HG02943 (cell line): ENCODE measurements around the gene ENPP7.

Experiments
- ATAC-seq: cut with Tn5 transposase; IDR thresholded peaks from one replicate; pipeline ENCODE4 v1.9.1; 2021; ENCODE audit warnings: mild to moderate bottlenecking, low read depth, moderate library complexity; ENCODE audit not compliant: unreplicated experiment

ENPP7 gene, protein sequence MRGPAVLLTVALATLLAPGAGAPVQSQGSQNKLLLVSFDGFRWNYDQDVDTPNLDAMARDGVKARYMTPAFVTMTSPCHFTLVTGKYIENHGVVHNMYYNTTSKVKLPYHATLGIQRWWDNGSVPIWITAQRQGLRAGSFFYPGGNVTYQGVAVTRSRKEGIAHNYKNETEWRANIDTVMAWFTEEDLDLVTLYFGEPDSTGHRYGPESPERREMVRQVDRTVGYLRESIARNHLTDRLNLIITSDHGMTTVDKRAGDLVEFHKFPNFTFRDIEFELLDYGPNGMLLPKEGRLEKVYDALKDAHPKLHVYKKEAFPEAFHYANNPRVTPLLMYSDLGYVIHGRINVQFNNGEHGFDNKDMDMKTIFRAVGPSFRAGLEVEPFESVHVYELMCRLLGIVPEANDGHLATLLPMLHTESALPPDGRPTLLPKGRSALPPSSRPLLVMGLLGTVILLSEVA

DNA sequence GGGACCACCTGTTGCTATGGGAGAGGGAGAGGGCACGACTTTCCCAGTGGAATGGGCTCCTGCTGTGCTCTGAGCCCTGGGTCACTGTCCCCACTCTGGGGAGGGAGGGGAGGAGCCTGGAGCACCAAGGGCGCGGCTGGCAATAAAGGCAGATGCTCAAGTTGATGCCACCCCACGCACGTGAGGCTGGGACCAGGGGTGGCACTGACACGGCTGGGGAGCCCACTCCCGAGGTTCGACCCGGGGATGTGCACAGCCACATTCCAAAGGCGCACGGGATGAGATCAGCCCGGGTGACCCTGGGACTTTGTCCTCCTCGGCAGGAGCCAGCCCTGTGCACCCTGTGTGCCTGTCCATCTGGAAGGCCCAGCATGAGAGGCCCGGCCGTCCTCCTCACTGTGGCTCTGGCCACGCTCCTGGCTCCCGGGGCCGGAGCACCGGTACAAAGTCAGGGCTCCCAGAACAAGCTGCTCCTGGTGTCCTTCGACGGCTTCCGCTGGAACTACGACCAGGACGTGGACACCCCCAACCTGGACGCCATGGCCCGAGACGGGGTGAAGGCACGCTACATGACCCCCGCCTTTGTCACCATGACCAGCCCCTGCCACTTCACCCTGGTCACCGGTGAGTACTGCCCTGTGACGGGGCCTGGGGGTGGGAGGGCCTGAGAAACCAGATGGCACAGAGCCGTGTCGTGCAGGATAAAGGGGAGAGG, at the start of gene ENPP7:
ENPP7 (plus strand) TSS at position 175 of the 715 bp plus-strand sequence; CDS start at position 372, 197 bp downstream.
- no peak for ATAC-seq

DNA sequence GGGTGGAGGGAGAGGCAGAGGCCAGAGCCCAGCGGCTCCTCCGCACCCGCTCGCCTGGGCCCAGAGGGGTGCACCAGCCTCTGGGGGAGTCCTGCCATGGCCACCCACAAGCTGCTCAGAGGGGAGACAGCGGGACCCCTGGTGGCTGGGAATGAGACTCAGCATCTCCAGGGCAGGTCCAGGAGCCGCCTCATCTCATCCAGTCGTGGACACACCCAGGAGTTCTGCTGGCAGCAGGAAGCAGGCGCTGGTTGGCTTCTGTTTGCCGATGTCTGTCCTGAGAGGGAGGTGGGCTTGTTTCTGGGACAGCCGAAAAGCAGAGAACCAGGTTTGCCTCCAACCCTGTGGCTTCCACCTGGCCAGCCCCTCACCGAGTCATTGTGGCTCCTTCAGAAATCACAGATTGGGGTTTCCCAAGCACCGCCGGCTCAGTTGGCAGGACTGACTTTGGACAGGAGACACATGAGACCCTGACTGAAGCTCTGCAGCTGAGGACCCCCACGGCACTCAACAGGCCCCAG, 49.6 kb upstream of the ENPP7 start:
- no peak for ATAC-seq

DNA sequence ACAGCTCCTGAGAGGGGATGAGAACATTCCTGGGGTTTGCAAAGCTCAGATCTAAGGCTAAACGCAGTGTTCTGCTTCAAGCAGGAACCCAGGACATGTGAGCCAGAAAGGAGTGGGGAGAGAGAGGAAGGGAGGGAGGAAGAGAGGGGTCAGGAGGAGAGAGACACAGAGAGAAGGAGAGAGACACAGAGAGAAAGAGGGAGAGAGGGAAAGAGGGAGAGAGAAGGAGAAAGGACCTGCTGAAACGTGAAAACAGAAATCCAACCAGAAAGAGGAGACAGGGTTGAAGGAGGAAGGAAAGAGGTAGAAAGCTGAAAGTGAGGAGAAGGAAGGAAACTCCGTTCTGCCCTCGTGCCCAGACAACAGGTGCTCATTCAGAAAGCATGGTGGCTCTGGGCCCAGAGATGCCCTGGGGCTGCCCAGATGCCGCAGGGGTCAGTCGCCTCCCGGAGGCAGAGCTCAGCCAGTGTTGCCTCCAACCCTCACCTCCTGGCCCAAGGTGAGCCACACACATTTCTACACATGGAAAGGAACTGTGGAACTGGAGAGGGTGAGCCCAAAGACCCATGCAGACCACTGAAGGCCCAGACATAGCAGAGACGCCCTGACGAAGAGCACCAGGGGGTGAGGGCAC, 49.0 kb upstream of the ENPP7 start:
- ATAC-seq: no peak

DNA sequence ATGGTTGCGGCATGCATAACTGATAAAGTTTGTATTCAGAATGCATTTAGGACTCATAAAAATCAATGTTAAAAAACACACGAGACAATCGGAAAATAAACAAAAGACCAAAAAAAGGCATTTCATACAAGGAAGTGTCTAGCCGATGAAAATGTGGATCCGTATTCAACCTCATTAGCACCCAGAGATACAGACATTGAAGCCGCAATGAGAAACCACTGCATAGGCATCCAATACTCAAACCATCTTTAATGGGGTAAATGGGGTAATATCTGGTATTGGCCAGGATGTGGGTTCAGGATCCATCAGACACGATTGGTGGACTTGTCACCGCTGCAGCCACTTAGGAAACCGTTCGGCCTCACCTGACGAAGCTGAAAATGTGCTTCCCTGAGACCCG, 47.4 kb upstream of the ENPP7 start:
- no peak for ATAC-seq

DNA sequence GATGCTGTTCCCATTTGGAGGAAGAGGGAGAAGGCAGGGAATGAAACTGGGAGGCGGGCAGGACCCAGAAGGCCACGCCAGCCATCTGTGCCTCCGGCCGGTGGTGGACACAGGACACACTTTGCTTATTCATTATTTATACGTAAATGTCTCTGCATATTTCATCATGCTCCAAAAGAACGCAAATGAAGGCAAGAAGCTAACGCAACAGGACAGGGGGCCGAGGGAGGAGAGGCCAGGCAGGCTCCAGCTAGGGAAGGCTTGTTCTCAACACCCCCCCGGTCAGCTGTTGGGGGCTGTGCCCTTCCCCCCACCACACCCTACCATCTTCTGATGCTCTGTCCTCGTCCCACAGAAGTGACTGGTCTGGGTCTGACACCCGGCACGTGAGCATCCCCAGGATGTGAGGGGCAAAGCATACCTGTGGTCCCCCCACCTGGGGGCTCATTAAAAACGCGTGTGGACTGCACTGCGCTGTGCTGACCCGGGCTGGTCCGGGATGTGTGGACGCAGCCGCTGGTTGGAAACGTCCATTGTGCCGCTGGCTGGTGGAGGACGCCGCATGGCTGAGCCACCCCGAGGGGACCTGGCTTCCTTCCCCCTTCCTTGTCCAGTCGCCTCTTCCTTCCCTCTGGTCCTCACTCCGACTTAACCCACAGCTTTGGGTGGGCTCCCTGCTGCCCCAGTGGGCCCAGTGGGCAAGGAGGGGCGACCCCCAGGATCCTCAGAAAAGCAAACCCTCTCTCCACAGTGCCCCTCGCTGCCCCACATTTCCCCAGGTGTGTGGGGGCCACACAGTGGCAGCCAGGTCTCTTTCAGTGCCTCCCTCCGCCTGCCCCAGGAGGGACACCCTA, 46.4 kb upstream of the ENPP7 start:
- ATAC-seq: no peak

DNA sequence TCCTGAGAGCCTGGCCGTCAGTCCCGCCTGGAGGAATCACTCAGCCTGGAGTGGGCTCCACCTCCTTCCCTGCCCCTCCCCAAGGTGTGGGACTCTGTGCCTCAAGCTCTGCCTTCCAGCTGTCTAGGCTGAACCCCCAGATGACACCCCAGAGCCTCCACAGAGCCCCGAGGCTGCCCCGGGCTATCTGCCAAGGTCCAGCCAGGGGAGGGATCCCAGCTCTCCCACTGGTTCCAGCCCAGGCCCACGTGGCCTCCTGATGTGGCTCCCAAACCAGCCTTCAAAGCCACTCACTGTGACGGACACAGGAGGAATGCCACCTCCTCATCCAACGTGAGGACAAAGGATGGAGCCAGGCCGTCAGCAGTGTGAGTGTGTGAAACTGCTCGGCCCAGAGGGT, 45.6 kb upstream of the ENPP7 start:
- ATAC-seq: no peak

DNA sequence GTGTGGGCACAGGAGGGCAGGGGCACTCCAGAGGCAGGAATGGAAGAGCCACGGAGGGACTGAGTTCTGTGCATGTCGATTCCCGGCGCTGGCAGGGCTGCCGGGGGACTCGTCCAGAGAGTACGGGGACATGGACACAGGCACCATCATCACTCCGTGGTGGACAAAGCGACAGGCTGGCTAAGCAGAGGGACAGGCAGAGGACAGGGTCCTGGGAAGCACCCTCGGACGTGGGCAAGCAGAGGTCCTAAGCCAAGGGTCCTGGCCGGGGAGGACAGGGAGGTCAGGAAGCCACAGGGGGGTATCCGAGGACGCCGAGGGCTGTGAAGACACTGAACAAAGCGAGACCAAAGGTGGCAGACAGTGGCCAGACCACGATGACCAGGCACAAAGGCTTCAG, 44.3 kb upstream of the ENPP7 start:
- ATAC-seq: no peak

DNA sequence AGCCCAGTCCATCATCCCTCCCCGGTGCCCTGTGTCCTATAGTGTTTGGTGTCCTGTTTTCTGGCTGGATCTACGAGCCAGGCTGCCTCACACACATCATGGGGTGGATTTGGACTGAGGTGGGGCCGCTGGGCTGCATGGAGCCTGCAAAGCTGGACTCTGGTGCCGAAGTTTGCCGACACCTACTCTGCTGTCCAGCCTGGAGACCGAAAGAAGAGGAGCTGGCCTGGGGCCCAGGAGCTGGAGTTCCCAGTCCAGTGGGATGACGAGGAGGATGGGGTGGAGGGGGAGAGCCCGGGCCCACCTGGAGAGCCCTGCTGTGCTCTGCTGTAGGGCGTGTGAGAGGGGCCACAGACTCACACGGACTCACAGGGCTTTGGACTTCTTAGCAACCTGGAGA, 40.3 kb upstream of the ENPP7 start:
- ATAC-seq: no peak

DNA sequence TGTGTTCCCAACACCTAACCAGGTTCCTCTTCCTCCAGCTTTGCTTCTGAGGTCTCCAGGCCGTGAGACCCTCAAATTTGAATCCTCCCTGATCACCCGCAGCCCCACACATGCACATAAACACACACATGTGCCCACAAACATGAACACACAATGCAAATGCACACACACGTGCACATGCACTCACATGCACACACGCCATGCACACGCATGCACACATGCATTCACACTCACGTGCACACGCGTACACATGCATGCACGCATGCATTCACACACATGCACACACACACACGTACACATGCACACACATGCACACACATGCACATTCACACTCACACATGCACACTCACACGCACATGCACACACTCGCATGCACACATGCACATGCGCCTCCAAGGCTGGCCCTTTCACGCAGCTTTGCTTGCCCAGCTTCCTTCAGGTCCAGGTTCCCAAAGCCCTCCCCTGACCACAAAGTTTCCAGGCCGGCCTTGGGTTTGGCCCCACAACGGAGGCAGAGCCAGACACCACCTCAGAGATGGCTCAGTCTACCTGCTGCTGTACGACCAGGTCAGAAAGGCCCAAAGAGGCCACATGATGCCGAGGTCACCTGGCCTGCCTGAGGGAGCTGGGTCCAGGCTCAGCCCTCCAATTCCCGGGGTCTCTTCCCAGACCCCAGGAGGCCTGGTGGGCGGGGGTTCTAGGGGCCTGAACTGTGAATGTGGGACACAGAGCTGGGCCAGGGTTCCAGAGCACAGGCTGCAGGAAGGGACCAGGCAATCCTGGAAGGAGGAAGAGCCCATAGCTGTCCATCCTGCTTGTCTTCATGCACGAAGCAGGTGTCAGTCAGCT, 39.5 kb upstream of the ENPP7 start:
- ATAC-seq: no peak

DNA sequence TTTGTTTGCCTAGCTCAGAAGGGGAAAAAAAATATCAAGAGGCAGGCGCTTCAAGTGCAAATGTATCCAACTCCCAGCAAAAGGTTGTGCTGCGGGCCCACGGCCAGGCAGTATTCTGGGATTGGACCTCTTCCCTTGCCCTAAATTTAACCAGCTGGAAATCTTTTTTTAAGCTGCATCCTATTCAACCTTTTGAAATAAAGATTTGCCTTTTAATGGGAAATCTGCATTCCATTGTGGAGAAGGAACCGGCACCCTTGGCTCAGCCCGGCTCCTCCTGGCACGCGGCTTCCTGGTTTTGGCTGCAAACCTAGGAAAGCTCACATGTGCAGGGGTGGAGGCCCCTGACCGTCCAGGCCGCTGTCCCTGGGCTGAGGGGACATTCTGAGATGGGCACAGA, 38.8 kb upstream of the ENPP7 start:
- no peak for ATAC-seq

DNA sequence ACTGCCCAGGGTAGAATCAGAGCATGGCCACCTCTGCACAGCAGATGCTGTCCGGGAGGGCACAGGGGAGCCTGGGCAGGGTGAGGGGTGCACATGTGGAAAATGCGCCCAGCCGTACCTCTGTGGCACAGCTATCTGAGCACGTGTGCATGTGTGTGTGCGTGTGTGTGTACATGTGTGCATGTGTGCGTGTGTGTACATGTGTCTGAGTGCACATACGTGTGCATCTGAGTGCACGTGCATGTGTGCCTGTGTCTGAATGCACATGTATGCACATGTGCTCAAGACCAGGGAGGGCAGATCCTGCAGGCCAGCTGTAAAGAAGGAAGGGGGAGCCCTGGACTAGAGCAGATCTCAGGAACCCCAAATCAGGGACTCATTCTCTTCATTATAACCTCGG, 37.3 kb upstream of the ENPP7 start:
- ATAC-seq: no peak

DNA sequence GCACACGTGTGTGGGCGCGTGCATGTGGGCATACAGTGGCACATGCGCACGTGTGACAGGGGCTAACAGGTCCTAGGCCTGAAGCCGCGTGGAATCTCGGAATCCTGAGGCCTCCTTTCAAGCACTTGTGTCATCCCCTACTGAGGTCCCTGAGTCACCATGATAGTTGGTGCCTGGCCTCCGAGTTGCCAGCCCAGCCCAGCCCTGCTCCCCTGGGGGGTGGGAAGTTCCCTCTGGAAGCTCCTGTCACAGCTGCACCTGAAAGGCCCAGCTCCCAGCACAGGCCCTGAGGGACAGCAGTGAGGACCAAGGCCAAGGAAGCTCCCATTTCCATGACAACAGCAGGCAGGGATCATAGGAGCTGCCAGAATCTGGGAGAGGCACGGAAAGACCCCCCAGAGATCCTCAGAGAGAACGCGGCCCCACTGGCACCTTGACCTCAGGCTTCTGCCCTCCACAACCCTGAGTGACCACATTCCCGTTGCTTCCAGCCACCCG, 35.4 kb upstream of the ENPP7 start:
- no peak for ATAC-seq

DNA sequence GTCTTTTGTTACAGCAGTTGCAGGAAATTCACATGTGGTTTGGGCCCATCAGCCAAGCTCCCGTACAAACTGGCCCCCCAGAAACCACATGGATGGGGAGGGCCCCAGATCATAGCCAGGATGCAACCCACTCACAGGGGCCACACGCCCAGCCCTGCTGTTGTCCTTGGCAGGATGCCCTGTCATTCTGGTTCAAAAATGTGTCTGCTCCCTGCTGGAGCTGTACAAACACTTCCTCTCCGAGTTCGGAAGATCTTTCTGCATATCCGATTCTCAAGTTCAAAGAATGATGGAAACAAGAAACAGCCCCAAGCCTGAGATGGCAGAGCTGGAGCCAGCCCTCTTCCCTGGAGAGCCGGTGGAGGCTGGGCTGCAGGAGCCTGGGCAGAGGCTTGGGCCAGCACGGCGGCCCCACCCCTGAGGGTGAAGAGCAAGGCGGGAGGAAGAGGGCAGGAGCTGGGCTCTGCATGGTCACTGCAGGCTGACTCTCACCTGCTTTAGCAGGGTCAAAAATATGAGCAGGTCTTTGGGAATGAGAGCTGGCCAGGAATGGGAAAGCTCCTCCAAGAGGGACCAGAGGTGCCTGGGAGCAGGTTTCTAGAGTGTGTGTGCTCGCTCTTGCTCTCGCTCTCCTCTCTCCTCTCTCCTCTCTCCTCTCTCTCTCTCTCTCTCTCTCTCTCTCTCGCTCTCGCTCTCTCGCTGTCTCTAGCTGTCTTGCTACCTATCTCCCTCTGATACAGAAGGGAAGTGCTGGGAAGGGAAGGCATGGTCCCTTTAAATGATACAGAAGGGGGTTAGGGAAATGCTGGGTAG, 34.7 kb upstream of the ENPP7 start:
- ATAC-seq: no peak

DNA sequence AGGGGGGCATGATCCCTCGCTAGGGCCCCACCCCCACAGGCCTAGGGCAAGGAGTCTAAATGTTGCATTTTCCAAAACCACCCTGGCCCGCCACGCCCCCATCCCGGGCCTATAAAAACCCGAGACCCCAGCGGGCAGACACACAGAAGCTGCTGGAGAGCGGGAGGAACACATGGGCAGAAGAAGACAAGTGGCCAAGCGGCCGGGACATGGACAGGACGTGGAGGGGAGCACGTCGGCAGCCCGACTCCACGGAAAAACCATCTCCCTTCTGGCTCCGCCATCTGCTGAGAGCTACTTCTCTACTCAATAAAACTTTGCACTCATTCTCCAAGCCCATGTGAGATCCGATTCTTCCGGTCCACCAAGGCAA, 34.1 kb upstream of the ENPP7 start:
- no peak for ATAC-seq

DNA sequence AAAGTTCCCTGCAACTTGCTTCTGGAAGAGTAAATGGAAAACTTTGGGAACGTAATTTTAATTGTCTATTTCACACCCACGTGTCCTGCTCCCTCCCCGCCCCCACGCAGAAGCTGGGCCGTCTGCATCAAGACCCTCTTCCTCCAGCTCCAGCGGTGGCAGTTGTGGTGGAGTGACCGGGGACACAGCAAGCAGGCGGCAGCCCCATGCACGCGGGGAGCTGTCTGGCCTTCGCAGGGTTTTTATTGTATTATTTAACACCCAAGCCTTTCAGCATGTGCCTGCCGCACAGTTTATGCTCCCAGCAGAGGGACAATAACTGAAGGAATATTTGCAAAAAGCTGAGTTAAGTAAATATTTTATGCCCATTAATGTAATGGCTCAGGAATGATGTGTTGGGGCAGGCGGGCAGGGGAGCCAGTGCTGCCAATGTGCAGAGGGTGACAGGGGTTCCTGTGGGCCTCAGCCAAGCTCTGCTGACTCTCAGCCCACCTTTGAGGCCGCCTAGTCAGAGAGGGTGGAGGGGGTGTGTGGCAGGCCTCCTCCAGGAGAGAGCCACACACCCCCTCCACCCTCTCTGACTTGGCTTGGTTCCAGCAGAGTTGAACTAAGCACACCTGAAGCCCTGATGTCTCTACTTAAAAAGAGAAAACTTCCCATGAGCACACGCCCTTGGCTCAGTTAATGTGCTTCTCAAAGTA, 32.4 kb upstream of the ENPP7 start:
- ATAC-seq: no peak

DNA sequence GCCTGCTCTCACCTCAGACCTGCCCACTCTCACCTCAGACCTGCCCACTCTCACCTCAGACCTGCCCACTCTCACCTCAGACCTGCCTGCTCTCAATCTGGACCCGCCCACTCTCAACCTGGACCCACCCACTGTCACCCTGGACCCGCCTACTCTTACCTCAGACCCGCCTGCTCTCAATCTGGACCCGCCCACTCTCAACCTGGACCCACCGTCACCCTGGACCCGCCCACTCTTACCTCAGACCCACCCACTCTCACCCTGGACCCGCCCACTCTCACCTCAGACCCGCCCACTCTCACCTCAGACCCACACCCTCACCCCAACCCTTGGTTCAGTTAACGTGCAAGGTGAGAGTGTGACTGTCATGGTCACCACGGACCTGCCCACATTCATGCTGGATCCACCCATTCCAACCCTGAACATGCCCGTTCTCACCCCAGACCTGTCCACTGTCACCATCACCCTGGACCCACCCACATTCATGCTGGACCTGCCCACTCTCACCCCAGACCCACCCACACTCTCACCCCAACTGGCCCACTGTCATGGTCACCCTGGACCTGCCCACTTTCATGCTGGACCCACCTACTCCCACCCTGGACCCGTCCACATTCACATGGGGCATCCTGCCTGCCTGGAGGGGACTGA, 31.2 kb upstream of the ENPP7 start:
- no peak for ATAC-seq

DNA sequence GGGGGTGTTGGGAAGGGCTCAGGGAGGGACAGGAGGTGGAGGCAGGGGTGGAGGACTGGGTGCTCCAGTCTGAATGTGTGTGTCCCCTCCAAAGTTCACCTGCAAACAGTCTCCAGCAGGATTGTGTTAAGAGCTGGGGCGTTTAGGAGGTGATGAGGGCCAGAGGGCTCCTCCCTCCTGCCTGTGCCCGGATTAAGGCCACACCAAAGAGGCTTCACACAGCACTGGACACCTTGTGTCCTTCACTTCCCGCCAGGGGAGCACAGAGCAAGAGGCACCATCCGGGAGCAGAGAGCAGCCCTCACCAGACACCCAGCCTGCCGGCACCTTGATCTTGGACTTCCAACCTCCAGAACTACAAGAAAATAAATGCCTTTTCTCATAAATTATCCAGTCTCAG, 30.2 kb upstream of the ENPP7 start:
- ATAC-seq: no peak
